Measurements from ENCODE around the gene SCGB3A1.

The SCGB3A1 gene

GRCh38 chr5:180595381-180596114, 4.2 kb upstream of the SCGB3A1 start:
- no peaks in the 10 kb centered on the region for H3K9me3 ChIP-seq (ENCODE audit: control insufficient read depth, insufficient read depth, low read depth, low read length)
- H3K27me3 ChIP-seq (ENCODE audit: control insufficient read depth, insufficient read depth, low read length): peaks cover 37% of the 10 kb centered on the region
- H3K4me1 ChIP-seq (ENCODE audit: control insufficient read depth, insufficient read depth, low read length): no peaks in the 10 kb centered on the region
- H3K36me3 ChIP-seq (ENCODE audit: control insufficient read depth, insufficient read depth, low read length): no peaks in the 10 kb centered on the region
- H3K9ac ChIP-seq (ENCODE audit: low read length): no peak overlapping the region
- no peak overlapping the region for H3K27ac ChIP-seq (ENCODE audit: low read depth, low read length)
- H3K4me3 ChIP-seq (ENCODE audit: low read depth, low read length): no peak overlapping the region

GRCh38 chr5:180595046-180595379, 3.7 kb upstream of the SCGB3A1 start:
- Histone ChIP-seq H3K27ac (ENCODE audit: low read depth, low read length) (no peak overlapping the region), H3K4me3 (ENCODE audit: low read depth, low read length) (no peak overlapping the region), H3K27me3 (ENCODE audit: control insufficient read depth, insufficient read depth, low read length) (peaks cover 42% of the 10 kb centered on the region), H3K9ac (ENCODE audit: low read length) (no peak overlapping the region), H3K9me3 (ENCODE audit: control insufficient read depth, insufficient read depth, low read depth, low read length) (no peaks in the 10 kb centered on the region), H3K4me1 (ENCODE audit: control insufficient read depth, insufficient read depth, low read length) (no peaks in the 10 kb centered on the region), H3K36me3 (ENCODE audit: control insufficient read depth, insufficient read depth, low read length) (no peaks in the 10 kb centered on the region)

DNA sequence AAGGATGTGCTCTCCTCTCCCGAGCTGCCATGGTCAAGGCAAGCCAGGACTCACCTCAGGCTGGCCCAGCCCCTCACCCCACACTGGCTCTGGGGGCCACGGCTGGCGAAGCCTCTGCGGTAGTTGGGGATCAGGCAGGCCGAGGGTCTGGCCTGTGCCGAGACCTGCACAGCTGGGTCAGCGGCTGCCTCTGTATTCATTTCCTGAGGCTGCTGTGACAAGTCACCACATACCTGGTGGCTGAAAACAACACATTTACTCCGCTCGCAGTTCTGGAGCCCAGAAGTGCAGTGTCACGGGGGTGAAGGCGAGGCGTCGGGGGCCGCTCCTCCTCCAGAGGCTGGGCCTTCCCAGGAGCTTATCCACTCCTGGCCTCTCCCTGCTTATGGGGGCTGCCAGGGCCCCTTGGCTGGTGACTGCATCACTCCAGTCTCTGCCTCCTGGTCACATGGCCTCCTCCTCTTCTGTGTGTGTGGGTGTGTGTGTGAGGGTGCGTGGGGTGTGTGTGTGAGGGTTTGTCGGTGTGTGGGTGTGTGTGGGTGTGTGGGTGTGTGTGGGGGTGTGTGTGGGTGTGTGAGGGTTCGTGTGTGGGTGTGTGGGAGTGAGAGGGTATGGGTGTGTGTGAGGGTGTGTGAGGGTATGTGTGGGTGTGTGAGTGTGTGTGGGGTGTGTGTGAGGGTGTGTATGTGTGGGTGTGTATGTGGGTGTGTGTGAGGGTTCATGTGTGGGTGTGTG, 3.2 kb upstream of the SCGB3A1 start:
- no peak overlapping the region for H3K27ac ChIP-seq (ENCODE audit: low read depth, low read length)
- H3K4me1 ChIP-seq (ENCODE audit: control insufficient read depth, insufficient read depth, low read length): no peaks in the 10 kb centered on the region
- H3K27me3 ChIP-seq (ENCODE audit: control insufficient read depth, insufficient read depth, low read length): peaks cover 48% of the 10 kb centered on the region
- H3K9me3 ChIP-seq (ENCODE audit: control insufficient read depth, insufficient read depth, low read depth, low read length): no peaks in the 10 kb centered on the region
- no peak overlapping the region for H3K4me3 ChIP-seq (ENCODE audit: low read depth, low read length)
- H3K9ac ChIP-seq (ENCODE audit: low read length): no peak overlapping the region
- no peaks in the 10 kb centered on the region for H3K36me3 ChIP-seq (ENCODE audit: control insufficient read depth, insufficient read depth, low read length)

DNA sequence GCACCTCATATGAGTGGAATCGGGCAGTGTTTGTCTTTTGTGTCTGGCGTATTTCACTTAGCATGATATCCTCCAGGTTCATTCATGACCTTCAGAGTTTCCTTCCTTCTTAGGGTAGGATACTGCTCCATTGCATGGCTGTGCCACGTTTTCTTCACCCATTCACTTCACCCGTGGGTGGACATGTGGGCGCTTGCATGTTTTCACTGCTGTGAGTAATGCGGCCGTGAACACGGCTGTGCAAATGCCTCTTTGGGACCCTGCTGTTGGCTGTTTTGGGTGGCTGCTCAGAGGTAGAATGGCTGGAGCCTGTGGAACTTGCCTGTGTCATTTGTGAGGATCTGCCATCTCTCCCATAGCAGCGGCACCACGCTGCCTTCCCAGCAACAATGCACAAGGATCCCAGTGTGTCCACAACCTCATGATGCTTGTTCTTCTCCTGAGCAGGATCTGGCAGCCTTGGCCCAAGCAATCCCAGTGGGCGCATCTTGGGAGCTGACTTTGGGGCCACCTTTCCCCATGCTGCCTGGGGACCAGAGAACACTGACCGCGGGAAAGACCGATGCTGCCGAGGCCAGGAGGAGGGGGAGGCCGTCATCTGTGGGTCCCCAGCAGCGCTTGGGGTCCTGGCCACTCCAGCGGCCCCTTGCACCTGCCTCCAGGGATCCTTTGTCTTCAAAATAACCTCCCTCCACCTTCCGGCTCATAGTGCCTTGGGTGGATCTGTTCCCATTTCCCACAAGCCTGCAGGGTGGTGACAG, 2.3 kb upstream of the SCGB3A1 start:
- Histone ChIP-seq H3K9ac (ENCODE audit: low read length) (no peak overlapping the region), H3K4me3 (ENCODE audit: low read depth, low read length) (no peak overlapping the region), H3K27me3 (ENCODE audit: control insufficient read depth, insufficient read depth, low read length) (peaks cover 56% of the 10 kb centered on the region), H3K36me3 (ENCODE audit: control insufficient read depth, insufficient read depth, low read length) (no peaks in the 10 kb centered on the region), H3K27ac (ENCODE audit: low read depth, low read length) (no peak overlapping the region), H3K9me3 (ENCODE audit: control insufficient read depth, insufficient read depth, low read depth, low read length) (no peaks in the 10 kb centered on the region), H3K4me1 (ENCODE audit: control insufficient read depth, insufficient read depth, low read length) (no peaks in the 10 kb centered on the region)

DNA sequence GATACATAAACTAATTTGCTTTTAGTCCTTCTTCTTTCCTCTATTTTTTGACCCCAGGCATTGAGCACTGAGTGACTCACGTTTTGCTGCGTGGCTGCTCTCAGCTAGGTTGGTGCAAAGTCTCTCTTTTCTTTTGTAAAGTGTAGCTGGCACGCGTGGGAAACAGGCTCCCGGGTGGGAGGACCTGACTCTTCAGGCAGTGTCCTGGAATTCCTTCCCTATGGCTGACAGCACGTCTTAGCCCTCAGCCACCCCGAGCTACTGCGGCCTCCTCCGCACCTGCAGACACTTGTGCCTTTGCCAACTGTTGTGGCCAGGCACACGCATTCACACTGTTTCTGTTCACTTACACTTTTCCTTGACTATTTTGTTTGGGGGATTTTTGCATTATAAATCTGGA, 877 bp upstream of the SCGB3A1 start:
- Histone ChIP-seq H3K27ac (ENCODE audit: low read depth, low read length) (no peak overlapping the region), H3K4me1 (ENCODE audit: control insufficient read depth, insufficient read depth, low read length) (no peaks in the 10 kb centered on the region), H3K9me3 (ENCODE audit: control insufficient read depth, insufficient read depth, low read depth, low read length) (no peaks in the 10 kb centered on the region), H3K9ac (ENCODE audit: low read length) (no peak overlapping the region), H3K27me3 (ENCODE audit: control insufficient read depth, insufficient read depth, low read length) (peaks cover 70% of the 10 kb centered on the region), H3K36me3 (ENCODE audit: control insufficient read depth, insufficient read depth, low read length) (no peaks in the 10 kb centered on the region), H3K4me3 (ENCODE audit: low read depth, low read length) (no peak overlapping the region)

DNA sequence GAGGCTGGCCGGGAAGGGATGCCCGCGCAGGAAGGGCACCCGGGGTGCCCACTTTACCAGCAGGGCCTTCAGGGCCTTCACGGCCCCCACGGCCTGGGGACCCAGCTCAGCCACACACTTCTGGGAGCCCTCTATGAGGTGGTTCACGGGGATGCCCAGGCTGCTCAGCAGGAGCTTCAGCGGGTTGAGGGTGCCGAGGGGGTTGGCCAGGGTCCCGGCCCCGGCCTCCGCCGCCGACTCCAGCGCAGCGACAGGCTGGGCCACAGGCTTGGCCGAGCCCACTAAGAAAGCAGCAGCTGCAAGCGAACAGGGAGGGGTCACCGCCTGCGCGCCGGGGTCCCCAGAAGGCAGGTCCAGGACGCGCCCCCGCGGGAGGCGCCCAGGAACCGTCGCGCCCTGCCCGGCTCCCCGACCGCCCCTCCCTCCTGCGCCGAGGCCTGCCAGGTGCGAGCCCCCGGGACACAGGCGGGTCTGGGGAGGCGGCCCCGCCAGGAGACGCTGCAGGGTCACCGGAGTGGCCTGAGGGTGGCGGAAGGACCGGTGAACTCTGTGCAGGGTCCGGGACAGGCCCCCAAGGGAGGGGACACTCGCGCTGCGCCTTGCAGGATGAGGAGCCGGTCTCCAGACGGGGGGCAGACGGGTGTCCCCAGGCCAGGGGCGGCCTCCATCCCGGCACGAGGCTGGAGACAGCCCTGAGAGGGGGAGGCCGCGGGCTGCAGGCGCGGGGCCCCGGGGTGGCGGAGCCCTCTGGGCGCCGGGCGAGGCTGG, 572 bp downstream of the SCGB3A1 start:
- H3K9me3 ChIP-seq (ENCODE audit: control insufficient read depth, insufficient read depth, low read depth, low read length): no peaks in the 10 kb centered on the region
- peak overlapping the region; percentile 67 for H3K4me3 ChIP-seq (ENCODE audit: low read depth, low read length)
- no peak overlapping the region for H3K27ac ChIP-seq (ENCODE audit: low read depth, low read length)
- H3K27me3 ChIP-seq (ENCODE audit: control insufficient read depth, insufficient read depth, low read length): peaks cover 80% of the 10 kb centered on the region
- H3K36me3 ChIP-seq (ENCODE audit: control insufficient read depth, insufficient read depth, low read length): no peaks in the 10 kb centered on the region
- no peaks in the 10 kb centered on the region for H3K4me1 ChIP-seq (ENCODE audit: control insufficient read depth, insufficient read depth, low read length)
- H3K9ac ChIP-seq (ENCODE audit: low read length): no peak overlapping the region

- peaks cover 80% of the 10 kb centered on the region for H3K27me3 ChIP-seq (ENCODE audit: control insufficient read depth, insufficient read depth, low read length)
- peak overlapping the region; percentile 67 for H3K4me3 ChIP-seq (ENCODE audit: low read depth, low read length)
- no peak overlapping the region for H3K9ac ChIP-seq (ENCODE audit: low read length)
- H3K4me1 ChIP-seq (ENCODE audit: control insufficient read depth, insufficient read depth, low read length): no peaks in the 10 kb centered on the region
- no peaks in the 10 kb centered on the region for H3K36me3 ChIP-seq (ENCODE audit: control insufficient read depth, insufficient read depth, low read length)
- H3K27ac ChIP-seq (ENCODE audit: low read depth, low read length): no peak overlapping the region
- H3K9me3 ChIP-seq (ENCODE audit: control insufficient read depth, insufficient read depth, low read depth, low read length): no peaks in the 10 kb centered on the region
These were observed 1.3 kb downstream of the SCGB3A1 start for GRCh38 chr5:180589771-180590542.

DNA sequence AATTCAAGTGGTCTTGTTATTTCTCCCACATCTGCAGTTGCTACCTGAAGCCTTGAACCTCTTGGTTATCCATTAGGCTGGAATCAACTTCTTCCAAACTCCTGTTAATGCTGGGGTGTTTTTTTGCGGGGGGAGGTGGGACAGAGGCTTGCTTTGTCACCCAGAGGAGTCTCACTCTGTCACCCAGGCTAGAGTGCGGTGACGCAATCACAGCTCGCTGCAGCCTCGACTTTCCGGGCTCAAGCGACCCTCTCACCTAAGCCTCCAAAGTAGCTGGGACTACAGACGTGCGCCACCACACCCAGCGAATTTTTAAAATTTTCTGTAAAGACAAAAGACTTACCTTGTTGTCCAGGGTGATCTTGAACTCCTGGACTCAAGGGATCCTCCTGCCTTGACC, 4.4 kb downstream of the SCGB3A1 start:
- Histone ChIP-seq H3K36me3 (ENCODE audit: control insufficient read depth, insufficient read depth, low read length) (no peaks in the 10 kb centered on the region), H3K9ac (ENCODE audit: low read length) (no peak overlapping the region), H3K27ac (ENCODE audit: low read depth, low read length) (no peak overlapping the region), H3K4me1 (ENCODE audit: control insufficient read depth, insufficient read depth, low read length) (no peaks in the 10 kb centered on the region), H3K4me3 (ENCODE audit: low read depth, low read length) (no peak overlapping the region), H3K9me3 (ENCODE audit: control insufficient read depth, insufficient read depth, low read depth, low read length) (no peaks in the 10 kb centered on the region), H3K27me3 (ENCODE audit: control insufficient read depth, insufficient read depth, low read length) (peaks cover 56% of the 10 kb centered on the region)

GRCh38 chr5:180586204-180586603, 5.1 kb downstream of the SCGB3A1 start:
- H3K4me1 ChIP-seq (ENCODE audit: control insufficient read depth, insufficient read depth, low read length): no peaks in the 10 kb centered on the region
- no peaks in the 10 kb centered on the region for H3K9me3 ChIP-seq (ENCODE audit: control insufficient read depth, insufficient read depth, low read depth, low read length)
- H3K27ac ChIP-seq (ENCODE audit: low read depth, low read length): no peak overlapping the region
- no peak overlapping the region for H3K9ac ChIP-seq (ENCODE audit: low read length)
- no peaks in the 10 kb centered on the region for H3K36me3 ChIP-seq (ENCODE audit: control insufficient read depth, insufficient read depth, low read length)
- H3K4me3 ChIP-seq (ENCODE audit: low read depth, low read length): no peak overlapping the region
- H3K27me3 ChIP-seq (ENCODE audit: control insufficient read depth, insufficient read depth, low read length): peaks cover 49% of the 10 kb centered on the region

DNA sequence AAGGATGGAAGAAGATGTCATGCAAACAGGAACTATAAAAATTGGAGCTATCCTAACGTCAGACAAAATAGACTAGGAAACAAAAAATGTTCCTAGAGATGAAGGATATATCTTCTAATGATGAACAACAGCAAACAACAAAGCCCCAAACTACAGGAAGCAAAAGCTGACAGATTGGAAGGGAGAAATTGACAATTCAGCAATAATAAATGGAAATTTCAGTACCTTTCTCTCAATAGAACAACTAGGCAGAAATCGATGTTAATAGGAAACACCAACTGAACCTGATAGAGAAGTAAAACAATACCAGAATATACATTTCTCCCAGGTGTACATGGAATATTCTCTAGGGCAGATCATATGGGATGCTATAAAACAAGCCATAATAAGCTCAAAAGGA, 7.6 kb downstream of the SCGB3A1 start:
- peaks cover 25% of the 10 kb centered on the region for H3K27me3 ChIP-seq (ENCODE audit: control insufficient read depth, insufficient read depth, low read length)
- no peaks in the 10 kb centered on the region for H3K4me1 ChIP-seq (ENCODE audit: control insufficient read depth, insufficient read depth, low read length)
- no peak overlapping the region for H3K9ac ChIP-seq (ENCODE audit: low read length)
- no peaks in the 10 kb centered on the region for H3K9me3 ChIP-seq (ENCODE audit: control insufficient read depth, insufficient read depth, low read depth, low read length)
- H3K4me3 ChIP-seq (ENCODE audit: low read depth, low read length): no peak overlapping the region
- no peak overlapping the region for H3K27ac ChIP-seq (ENCODE audit: low read depth, low read length)
- H3K36me3 ChIP-seq (ENCODE audit: control insufficient read depth, insufficient read depth, low read length): no peaks in the 10 kb centered on the region
